ENCODE data around the gene FOXN3.

The FOXN3 gene

GRCh38 chr14:89197623-89198022 lies 219.4 kb downstream of the FOXN3 start:
- no peak for DNase-seq (ENCODE audit: low read depth in 3 of 3)

GRCh38 chr14:89196545-89196944 lies 220.5 kb downstream of the FOXN3 start:
- DNase-seq (ENCODE audit: low read depth in 3 of 3): no peak

GRCh38 chr14:89194376-89194775 lies 222.7 kb downstream of the FOXN3 start:
- no peak for DNase-seq (ENCODE audit: low read depth in 3 of 3)

GRCh38 chr14:89190765-89191513 lies 226.1 kb downstream of the FOXN3 start:
- no peak for DNase-seq (ENCODE audit: low read depth in 3 of 3)

GRCh38 chr14:89188492-89188891 lies 228.5 kb downstream of the FOXN3 start:
- no peak for DNase-seq (ENCODE audit: low read depth in 3 of 3)

- DNase-seq (ENCODE audit: low read depth in 3 of 3): no peak
These were observed 229.5 kb downstream of the FOXN3 start for GRCh38 chr14:89187501-89187900.

- no peak for DNase-seq (ENCODE audit: low read depth in 3 of 3)
These were observed 230.1 kb downstream of the FOXN3 start for GRCh38 chr14:89186856-89187376.

GRCh38 chr14:89185919-89186855 lies 230.8 kb downstream of the FOXN3 start:
- DNase-seq (ENCODE audit: low read depth in 3 of 3): no peak

GRCh38 chr14:89184952-89185351 lies 232.1 kb downstream of the FOXN3 start:
- DNase-seq (ENCODE audit: low read depth in 3 of 3): no peak

GRCh38 chr14:89182326-89182725 lies 234.7 kb downstream of the FOXN3 start:
- no peak for DNase-seq (ENCODE audit: low read depth in 3 of 3)

GRCh38 chr14:89180546-89180945 lies 236.5 kb downstream of the FOXN3 start:
- DNase-seq (ENCODE audit: low read depth in 3 of 3): no peak

GRCh38 chr14:89179891-89180404 lies 237.1 kb downstream of the FOXN3 start:
- DNase-seq (ENCODE audit: low read depth in 3 of 3): no peak

GRCh38 chr14:89178800-89179535 lies 238.1 kb downstream of the FOXN3 start:
- DNase-seq (ENCODE audit: low read depth in 3 of 3): no peak

GRCh38 chr14:89178376-89178775 lies 238.7 kb downstream of the FOXN3 start:
- DNase-seq (ENCODE audit: low read depth in 3 of 3): no peak

GRCh38 chr14:89175881-89176799 lies 240.9 kb downstream of the FOXN3 start:
- DNase-seq (ENCODE audit: low read depth in 3 of 3): no peak

GRCh38 chr14:89171628-89172027 lies 245.4 kb downstream of the FOXN3 start:
- DNase-seq (ENCODE audit: low read depth in 3 of 3): no peak

GRCh38 chr14:89171168-89171567 lies 245.9 kb downstream of the FOXN3 start:
- DNase-seq (ENCODE audit: low read depth in 3 of 3): no peak

- DNase-seq (ENCODE audit: low read depth in 3 of 3): no peak
These were observed 249.3 kb downstream of the FOXN3 start for GRCh38 chr14:89167705-89168104.

- no peak for DNase-seq (ENCODE audit: low read depth in 3 of 3)
These were observed 250.4 kb downstream of the FOXN3 start for GRCh38 chr14:89166633-89167032.
